ENCODE measurements around the gene MRPL22. TPM values are rescaled to one million over a fixed set of nuclear protein-coding genes. Genes with fewer than 3 reads are reported as not detected.
"Not testable (repeated sequence)": the region's sequence is repeated elsewhere in the genome, so short reads cannot be mapped to it uniquely, and the experiment has no call there.

MRPL22 gene
- polyA plus RNA-seq (ENCODE audit: insufficient read length in 3 of 3) = 10 to 100 TPM; 49.6 to 56.9 (median 50.8) TPM
- long read RNA-seq, donor 1, transcript MRPL22-207 (7 exons, 3,176 nt) = major isoform, 39 of 53 reads
- long read RNA-seq, donor 1, partial matches to known transcripts = 6 of 53 reads
- long read RNA-seq, donor 1, other reads (novel, unspliced or antisense) = 0 of 53 reads
- long read RNA-seq, donor 2, transcript MRPL22-202 (6 exons, 784 nt) = minor isoform, 9 of 53 reads
- long read RNA-seq, donor 2, transcript MRPL22-207 (7 exons, 3,176 nt) = major isoform, 30 of 53 reads
- long read RNA-seq, donor 2, partial matches to known transcripts = 7 of 53 reads
- long read RNA-seq, donor 2, other reads (novel, unspliced or antisense) = 0 of 53 reads
- long read RNA-seq, donor 3, transcript MRPL22-207 (7 exons, 3,176 nt) = major isoform, 76 of 113 reads
- long read RNA-seq, donor 3, transcript MRPL22-201 (6 exons, 3,035 nt) = minor isoform, 6 of 113 reads
- long read RNA-seq, donor 3, transcript MRPL22-202 (6 exons, 784 nt) = minor isoform, 10 of 113 reads
- long read RNA-seq, donor 3, partial matches to known transcripts = 18 of 113 reads
- long read RNA-seq, donor 3, other reads (novel, unspliced or antisense) = 0 of 113 reads
- long read RNA-seq, donor 4, transcript MRPL22-202 (6 exons, 784 nt) = minor isoform, 7 of 66 reads
- long read RNA-seq, donor 4, transcript MRPL22-207 (7 exons, 3,176 nt) = major isoform, 33 of 66 reads
- long read RNA-seq, donor 4, partial matches to known transcripts = 19 of 66 reads
- long read RNA-seq, donor 4, other reads (novel, unspliced or antisense) = 0 of 66 reads
- long read RNA-seq, donor 5 = 0 reads
- long read RNA-seq, donor 6, transcript MRPL22-207 (7 exons, 3,176 nt) = major isoform, 38 of 62 reads
- long read RNA-seq, donor 6, transcript MRPL22-202 (6 exons, 784 nt) = minor isoform, 9 of 62 reads
- long read RNA-seq, donor 6, partial matches to known transcripts = 12 of 62 reads
- long read RNA-seq, donor 6, other reads (novel, unspliced or antisense) = 0 of 62 reads
- long read RNA-seq, donor 7, transcript MRPL22-202 (6 exons, 784 nt) = minor isoform, 8 of 76 reads
- long read RNA-seq, donor 7, transcript MRPL22-207 (7 exons, 3,176 nt) = major isoform, 52 of 76 reads
- long read RNA-seq, donor 7, partial matches to known transcripts = 13 of 76 reads
- long read RNA-seq, donor 7, other reads (novel, unspliced or antisense) = 0 of 76 reads
- long read RNA-seq, donor 8 = 0 reads
- long read RNA-seq, donor 9, transcript MRPL22-202 (6 exons, 784 nt) = minor isoform, 10 of 79 reads
- long read RNA-seq, donor 9, transcript MRPL22-207 (7 exons, 3,176 nt) = major isoform, 49 of 79 reads
- long read RNA-seq, donor 9, partial matches to known transcripts = 16 of 79 reads
- long read RNA-seq, donor 9, other reads (novel, unspliced or antisense) = 0 of 79 reads
- long read RNA-seq, donor 10, transcript MRPL22-202 (6 exons, 784 nt) = minor isoform, 5 of 81 reads
- long read RNA-seq, donor 10, transcript MRPL22-207 (7 exons, 3,176 nt) = major isoform, 54 of 81 reads
- long read RNA-seq, donor 10, transcript MRPL22-201 (6 exons, 3,035 nt) = minor isoform, 6 of 81 reads
- long read RNA-seq, donor 10, partial matches to known transcripts = 13 of 81 reads
- long read RNA-seq, donor 10, other reads (novel, unspliced or antisense) = 0 of 81 reads
- long read RNA-seq, donor 11, transcript MRPL22-207 (7 exons, 3,176 nt) = major isoform, 25 of 52 reads
- long read RNA-seq, donor 11, transcript MRPL22-202 (6 exons, 784 nt) = minor isoform, 10 of 52 reads
- long read RNA-seq, donor 11, transcript MRPL22-201 (6 exons, 3,035 nt) = minor isoform, 7 of 52 reads
- long read RNA-seq, donor 11, partial matches to known transcripts = 8 of 52 reads
- long read RNA-seq, donor 11, other reads (novel, unspliced or antisense) = 0 of 52 reads
- long read RNA-seq, donor 12, transcript MRPL22-207 (7 exons, 3,176 nt) = major isoform, 12 of 26 reads
- long read RNA-seq, donor 12, partial matches to known transcripts = 5 of 26 reads
- long read RNA-seq, donor 12, other reads (novel, unspliced or antisense) = 0 of 26 reads
- long read RNA-seq, donor 13 = 0 reads
- long read RNA-seq, donor 14, transcript MRPL22-207 (7 exons, 3,176 nt) = major isoform, 47 of 71 reads
- long read RNA-seq, donor 14, transcript MRPL22-202 (6 exons, 784 nt) = minor isoform, 13 of 71 reads
- long read RNA-seq, donor 14, partial matches to known transcripts = 9 of 71 reads
- long read RNA-seq, donor 14, other reads (novel, unspliced or antisense) = 0 of 71 reads
- long read RNA-seq, donor 15, transcript MRPL22-202 (6 exons, 784 nt) = minor isoform, 5 of 40 reads
- long read RNA-seq, donor 15, transcript MRPL22-207 (7 exons, 3,176 nt) = major isoform, 22 of 40 reads
- long read RNA-seq, donor 15, partial matches to known transcripts = 10 of 40 reads
- long read RNA-seq, donor 15, other reads (novel, unspliced or antisense) = 0 of 40 reads
- long read RNA-seq, donor 16, transcript MRPL22-207 (7 exons, 3,176 nt) = major isoform, 94 of 152 reads
- long read RNA-seq, donor 16, transcript MRPL22-202 (6 exons, 784 nt) = minor isoform, 32 of 152 reads
- long read RNA-seq, donor 16, partial matches to known transcripts = 20 of 152 reads
- long read RNA-seq, donor 16, other reads (novel, unspliced or antisense) = 0 of 152 reads

- DNase-seq (ENCODE audit: extremely low read depth in 1 of 11, low read depth in 9 of 11, low spot score in 4 of 11) = peak; percentile 84 to 92 (median 89)
Observed at GRCh38 chr5:154940772-154941620, at the start of gene MRPL22. TSS of gene MRPL22 (plus strand) at chr5:154941073. CDS start at chr5:154941111, 38 bp downstream.

- no peak for DNase-seq (ENCODE audit: extremely low read depth in 1 of 11, low read depth in 9 of 11, low spot score in 4 of 11)
Observed at GRCh38 chr5:154892369-154892771, 48.5 kb upstream of the MRPL22 start.

GRCh38 chr5:154893381-154893780 lies 47.5 kb upstream of the MRPL22 start:
- DNase-seq (ENCODE audit: extremely low read depth in 1 of 11, low read depth in 9 of 11, low spot score in 4 of 11) = no peak

GRCh38 chr5:154895606-154896561 lies 45.0 kb upstream of the MRPL22 start:
- no peak for DNase-seq (ENCODE audit: extremely low read depth in 1 of 11, low read depth in 9 of 11, low spot score in 4 of 11)

GRCh38 chr5:154896562-154897165 lies 44.2 kb upstream of the MRPL22 start:
- DNase-seq (ENCODE audit: extremely low read depth in 1 of 11, low read depth in 9 of 11, low spot score in 4 of 11) = no peak

GRCh38 chr5:154898210-154898609 lies 42.7 kb upstream of the MRPL22 start:
- no peak for DNase-seq (ENCODE audit: extremely low read depth in 1 of 11, low read depth in 9 of 11, low spot score in 4 of 11)

- DNase-seq (ENCODE audit: extremely low read depth in 1 of 11, low read depth in 9 of 11, low spot score in 4 of 11) = no peak
Observed at GRCh38 chr5:154899151-154899816, 41.6 kb upstream of the MRPL22 start.

- DNase-seq (ENCODE audit: extremely low read depth in 1 of 11, low read depth in 9 of 11, low spot score in 4 of 11) = no peak
Observed at GRCh38 chr5:154900066-154900465, 40.8 kb upstream of the MRPL22 start.

GRCh38 chr5:154901276-154901675 lies 39.6 kb upstream of the MRPL22 start:
- no peak for DNase-seq (ENCODE audit: extremely low read depth in 1 of 11, low read depth in 9 of 11, low spot score in 4 of 11)

GRCh38 chr5:154901913-154902312 lies 39.0 kb upstream of the MRPL22 start:
- no peak for DNase-seq (ENCODE audit: extremely low read depth in 1 of 11, low read depth in 9 of 11, low spot score in 4 of 11)

- DNase-seq (ENCODE audit: extremely low read depth in 1 of 11, low read depth in 9 of 11, low spot score in 4 of 11) = not testable (repeated sequence)
Observed at GRCh38 chr5:154905601-154906000, 35.3 kb upstream of the MRPL22 start.

GRCh38 chr5:154916874-154917273 lies 24.0 kb upstream of the MRPL22 start:
- DNase-seq (ENCODE audit: extremely low read depth in 1 of 11, low read depth in 9 of 11, low spot score in 4 of 11) = no peak

- DNase-seq (ENCODE audit: extremely low read depth in 1 of 11, low read depth in 9 of 11, low spot score in 4 of 11) = no peak
Observed at GRCh38 chr5:154917757-154918156, 23.1 kb upstream of the MRPL22 start.
